Epithelial cell of prostate (primary cell): ENCODE data around the gene PCNT.
"Not testable (repeated sequence)": the region's sequence is repeated elsewhere in the genome, so short reads cannot be mapped to it uniquely, and the experiment has no call there.

Experiments
- DNase-seq: peaks from one replicate; pipeline ENCODE4 v3.0.0-alpha.2; 2011; ENCODE audit warnings: low read depth, low spot score
- H3K27ac ChIP-seq: fragments of 450-650 bp; 2 replicates; pipeline ENCODE4 v1.5.1; 2017; ENCODE audit warnings: mild to moderate bottlenecking

Gene PCNT

GRCh38 chr21:46301759-46302158 lies 22.2 kb upstream of the PCNT start:
- H3K27ac ChIP-seq: no peak overlapping the region
- DNase-seq: no peak

- H3K27ac ChIP-seq: no peak overlapping the region
- no peak for DNase-seq
These were observed 19.5 kb upstream of the PCNT start for GRCh38 chr21:46304437-46304836.

- H3K27ac ChIP-seq: no peak overlapping the region
- no peak for DNase-seq
These were observed 19.0 kb upstream of the PCNT start for GRCh38 chr21:46304955-46305354.

GRCh38 chr21:46307625-46308024 lies 16.3 kb upstream of the PCNT start:
- no peak overlapping the region for H3K27ac ChIP-seq
- DNase-seq: no peak

GRCh38 chr21:46308431-46308830 lies 15.5 kb upstream of the PCNT start:
- no peak for DNase-seq
- H3K27ac ChIP-seq: no peak overlapping the region

GRCh38 chr21:46310260-46310659 lies 13.7 kb upstream of the PCNT start:
- DNase-seq, H3K27ac ChIP-seq: not testable (repeated sequence)

GRCh38 chr21:46311568-46311967 lies 12.4 kb upstream of the PCNT start:
- no peak overlapping the region for H3K27ac ChIP-seq
- DNase-seq: no peak

- no peak overlapping the region for H3K27ac ChIP-seq
- DNase-seq: no peak
These were observed 11.0 kb upstream of the PCNT start for GRCh38 chr21:46312949-46313348.

- no peak for DNase-seq
- no peak overlapping the region for H3K27ac ChIP-seq
These were observed 9.4 kb upstream of the PCNT start for GRCh38 chr21:46314441-46315020.

- no peak overlapping the region for H3K27ac ChIP-seq
- DNase-seq: no peak
These were observed 7.1 kb upstream of the PCNT start for GRCh38 chr21:46316708-46317324.

GRCh38 chr21:46317710-46318463 lies 6.1 kb upstream of the PCNT start:
- no peak overlapping the region for H3K27ac ChIP-seq
- no peak for DNase-seq

GRCh38 chr21:46318464-46318845 lies 5.5 kb upstream of the PCNT start:
- no peak overlapping the region for H3K27ac ChIP-seq
- DNase-seq: no peak

GRCh38 chr21:46319186-46319585 lies 4.8 kb upstream of the PCNT start:
- DNase-seq: no peak
- H3K27ac ChIP-seq: no peak overlapping the region

- H3K27ac ChIP-seq: no peak overlapping the region
These were observed 3.6 kb upstream of the PCNT start for GRCh38 chr21:46320331-46320801.

GRCh38 chr21:46322351-46323226 lies 1.4 kb upstream of the PCNT start:
- peak overlapping the region; percentile 16 for H3K27ac ChIP-seq
- no peak for DNase-seq

More at GRCh38 chr21:46320331-46320801, 3.6 kb upstream of the PCNT start:
- no peak for DNase-seq

- H3K27ac ChIP-seq: peak overlapping the region; percentile 16
- DNase-seq: no peak
These were observed 688 bp upstream of the PCNT start for GRCh38 chr21:46323227-46323709.

- peak; percentile 29 for DNase-seq
- peak overlapping the region; percentile 89 for H3K27ac ChIP-seq
These were observed 575 bp downstream of the PCNT start for GRCh38 chr21:46324390-46325072.

- DNase-seq: peak; percentile 26
- H3K27ac ChIP-seq: peak overlapping the region; percentile 89
These were observed 1.3 kb downstream of the PCNT start for GRCh38 chr21:46325073-46325912.
